Measurements from ENCODE around the gene TUFT1. TPM values are rescaled to one million over a fixed set of nuclear protein-coding genes. Genes with fewer than 3 reads are reported as not detected.

Gene TUFT1
- total and polyA plus RNA-seq, 2 of the 13 experiments (the other 11 are each of a cell fraction or from before 2014, with no cell fraction given) = 6.4 to 7.3 TPM

DNA sequence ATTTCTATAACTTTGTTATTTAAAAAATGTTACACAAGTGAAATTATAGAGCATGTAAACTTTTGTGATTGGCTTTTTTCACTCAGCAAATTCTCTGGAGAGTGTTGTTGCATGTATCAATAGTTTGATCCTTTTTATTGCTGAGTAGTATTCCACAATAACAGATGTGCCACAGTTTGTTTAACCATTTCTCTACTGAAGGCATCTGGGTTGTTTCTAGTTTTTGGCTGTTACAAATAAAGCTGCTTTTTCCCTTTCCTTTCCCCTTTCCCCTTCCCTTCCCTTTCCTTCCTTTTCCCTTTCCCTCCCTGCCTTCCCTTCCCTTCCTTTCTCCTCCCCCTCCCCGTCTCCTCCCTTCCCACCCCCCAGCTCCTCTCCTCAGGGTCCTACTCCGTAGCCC, 15.9 kb downstream of the TUFT1 start:
- Histone ChIP-seq H3K36me3 (replicated peaks in 1 of 2; ENCODE audit: control insufficient read depth in 1 of 2, insufficient read depth in 2 of 2, low read length in 2 of 2) (no peaks in the 10 kb centered on the region; a peak in 1 of 5 replicates), H3K27ac (ENCODE audit: extremely low read length, insufficient read depth, low read length) (no peak overlapping the region), H4K20me1 (ENCODE audit: insufficient read depth, low read length) (no peaks in the 10 kb centered on the region), H3K4me2 (ENCODE audit: low read depth, low read length) (no peak overlapping the region), H3K4me1 (ENCODE audit: insufficient read depth, low read length) (0 out of 2 replicates have a peak, but pooled peaks cover 5% of the 10 kb centered on the region), H3K9me3 (ENCODE audit: low read length) (no peaks in the 10 kb centered on the region), H3K27me3 (ENCODE audit: control insufficient read depth in 1 of 2, insufficient read depth in 2 of 2, low read length in 2 of 2) (no peaks in the 10 kb centered on the region; a peak in 1 of 5 replicates), H3K4me3 (replicated peaks in 1 of 3; ENCODE audit: insufficient read depth in 1 of 3, low read depth in 2 of 3, low read length in 3 of 3) (no peak overlapping the region), H3K9ac (ENCODE audit: insufficient read depth, low read depth, low read length) (no peak overlapping the region), H2AFZ (ENCODE audit: low read length) (no peak overlapping the region), H3K79me2 (ENCODE audit: insufficient read depth, low read length) (no peaks in the 10 kb centered on the region)
- in situ Hi-C loops (cut with HindIII; ENCODE audit: extremely low pct_ligation_motif_present, low pct_unique_long_range_greater_than_20kb) (no loop called here), intact Hi-C loops (cut with micrococcal nuclease; ENCODE audit: unreplicated experiment) (no loop called here)
- no peak for FAIRE-seq
- POLR2A ChIA-PET = interaction anchor here (1.7 kb wide), 1 partner anchor 15 kb away, joined by 4 read pairs; no protein-coding TSS in a partner anchor
- TF ChIP-seq SP4 (CRISPR knock-in tag; IDR thresholded peaks at IDR 0.05) = no peak
- TF ChIP-seq KAT2B (IDR thresholded peaks at IDR 0.05; ENCODE audit: borderline replicate concordance, low read depth, low read length) = no peak
- TF ChIP-seq HNRNPK (IDR thresholded peaks at IDR 0.05; ENCODE audit: low read depth, low read length, poor library complexity, severe bottlenecking) = peak; percentile 67
- TF ChIP-seq PCBP2 (optimal IDR thresholded peaks at IDR 0.05; ENCODE audit: low read depth, low read length, poor library complexity, severe bottlenecking) = peak; percentile 77
- no peak for DNase-seq (ENCODE audit: low spot score)
- ATAC-seq = no peak
- 96% methylated on average over 2 of the region's 2 CpGs for WGBS (ENCODE audit: low lambda C conversion rate)
- CTCF ChIA-PET (ENCODE audit: low intra/inter-chr PET ratio, low total read pairs) = no interaction called here
- BruUV-seq (replicated peaks) = no TSS peak

DNA sequence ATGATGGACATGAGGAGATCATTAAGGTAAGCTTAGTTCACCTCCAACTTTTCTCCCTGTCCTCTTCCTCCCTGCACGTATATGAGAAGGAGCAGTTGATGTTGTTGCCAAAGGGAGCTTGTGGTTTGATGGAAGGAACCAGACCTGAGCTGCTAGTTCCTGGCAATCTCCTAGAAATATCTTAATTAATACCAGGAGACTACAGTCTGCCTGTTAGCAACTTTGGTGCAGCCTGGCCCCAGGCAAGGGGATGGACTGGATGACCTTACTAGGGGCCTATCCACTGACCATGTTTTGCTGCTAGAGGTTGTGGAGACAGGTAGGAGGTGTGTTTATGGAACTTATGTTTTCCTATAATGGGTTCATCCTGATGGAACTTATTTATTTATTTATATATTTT, 22.6 kb downstream of the TUFT1 start:
- CTCF ChIA-PET (ENCODE audit: low intra/inter-chr PET ratio, low total read pairs) = no interaction called here
- no peak overlapping the region for H3K4me3 ChIP-seq (replicated peaks in 1 of 3; ENCODE audit: insufficient read depth in 1 of 3, low read depth in 2 of 3, low read length in 3 of 3)
- WGBS (ENCODE audit: low lambda C conversion rate) = 100% methylated on average over 1 of the region's 1 CpG
- peaks cover 17% of the 10 kb centered on the region for H3K4me1 ChIP-seq (ENCODE audit: insufficient read depth, low read length)
- H2AFZ ChIP-seq (ENCODE audit: low read length) = no peak overlapping the region
- H3K9me3 ChIP-seq (ENCODE audit: low read length) = no peaks in the 10 kb centered on the region
- FAIRE-seq = no peak
- in situ Hi-C loops (cut with HindIII; ENCODE audit: extremely low pct_ligation_motif_present, low pct_unique_long_range_greater_than_20kb) = no loop called here
- no peaks in the 10 kb centered on the region for H3K27me3 ChIP-seq (ENCODE audit: control insufficient read depth in 1 of 2, insufficient read depth in 2 of 2, low read length in 2 of 2)
- intact Hi-C loops (cut with micrococcal nuclease; ENCODE audit: unreplicated experiment) = no loop called here
- POLR2A ChIA-PET = interaction anchor here (0.7 kb wide), 1 partner anchor 23 kb away, joined by 4 read pairs; the partner anchor contains the start of gene TUFT1
- H4K20me1 ChIP-seq (ENCODE audit: insufficient read depth, low read length) = no peaks in the 10 kb centered on the region
- H3K27ac ChIP-seq (ENCODE audit: extremely low read length, insufficient read depth, low read length) = no peak overlapping the region
- no peak for DNase-seq (ENCODE audit: low spot score)
- no peak overlapping the region for H3K4me2 ChIP-seq (ENCODE audit: low read depth, low read length)
- no TSS peak for BruUV-seq (replicated peaks)
- ATAC-seq = no peak
- no peaks in the 10 kb centered on the region for H3K79me2 ChIP-seq (ENCODE audit: insufficient read depth, low read length)
- H3K9ac ChIP-seq (ENCODE audit: insufficient read depth, low read depth, low read length) = no peak overlapping the region
- H3K36me3 ChIP-seq (replicated peaks in 1 of 2; ENCODE audit: control insufficient read depth in 1 of 2, insufficient read depth in 2 of 2, low read length in 2 of 2) = peaks cover 3 to 5% of the 10 kb centered on the region in 2 experiments; a peak in 2 of 5 replicates
- TF ChIP-seq DMAP1 (CRISPR knock-in tag; IDR thresholded peaks at IDR 0.05) = no peak
- TF ChIP-seq AHR (CRISPR knock-in tag; IDR thresholded peaks at IDR 0.05) = no peak
- no peak for TF ChIP-seq ZNF564 (CRISPR knock-in tag; IDR thresholded peaks at IDR 0.05)
- TF ChIP-seq, protein P1, sequence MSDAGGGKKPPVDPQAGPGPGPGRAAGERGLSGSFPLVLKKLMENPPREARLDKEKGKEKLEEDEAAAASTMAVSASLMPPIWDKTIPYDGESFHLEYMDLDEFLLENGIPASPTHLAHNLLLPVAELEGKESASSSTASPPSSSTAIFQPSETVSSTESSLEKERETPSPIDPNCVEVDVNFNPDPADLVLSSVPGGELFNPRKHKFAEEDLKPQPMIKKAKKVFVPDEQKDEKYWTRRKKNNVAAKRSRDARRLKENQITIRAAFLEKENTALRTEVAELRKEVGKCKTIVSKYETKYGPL (CRISPR knock-in tag; IDR thresholded peaks at IDR 0.05) = no peak
- no peak for TF ChIP-seq CBFB (CRISPR knock-in tag; IDR thresholded peaks at IDR 0.05)
- TF ChIP-seq MAZ (IDR thresholded peaks at IDR 0.05; ENCODE audit: borderline replicate concordance, low read depth, low read length) = no peak
- no peak for TF ChIP-seq MAZ (CRISPR knock-in tag; IDR thresholded peaks at IDR 0.05; ENCODE audit: low read depth)
- TF ChIP-seq, protein P2, sequence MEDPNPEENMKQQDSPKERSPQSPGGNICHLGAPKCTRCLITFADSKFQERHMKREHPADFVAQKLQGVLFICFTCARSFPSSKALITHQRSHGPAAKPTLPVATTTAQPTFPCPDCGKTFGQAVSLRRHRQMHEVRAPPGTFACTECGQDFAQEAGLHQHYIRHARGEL (CRISPR knock-in tag; IDR thresholded peaks at IDR 0.05) = no peak
- TF ChIP-seq, protein P3, sequence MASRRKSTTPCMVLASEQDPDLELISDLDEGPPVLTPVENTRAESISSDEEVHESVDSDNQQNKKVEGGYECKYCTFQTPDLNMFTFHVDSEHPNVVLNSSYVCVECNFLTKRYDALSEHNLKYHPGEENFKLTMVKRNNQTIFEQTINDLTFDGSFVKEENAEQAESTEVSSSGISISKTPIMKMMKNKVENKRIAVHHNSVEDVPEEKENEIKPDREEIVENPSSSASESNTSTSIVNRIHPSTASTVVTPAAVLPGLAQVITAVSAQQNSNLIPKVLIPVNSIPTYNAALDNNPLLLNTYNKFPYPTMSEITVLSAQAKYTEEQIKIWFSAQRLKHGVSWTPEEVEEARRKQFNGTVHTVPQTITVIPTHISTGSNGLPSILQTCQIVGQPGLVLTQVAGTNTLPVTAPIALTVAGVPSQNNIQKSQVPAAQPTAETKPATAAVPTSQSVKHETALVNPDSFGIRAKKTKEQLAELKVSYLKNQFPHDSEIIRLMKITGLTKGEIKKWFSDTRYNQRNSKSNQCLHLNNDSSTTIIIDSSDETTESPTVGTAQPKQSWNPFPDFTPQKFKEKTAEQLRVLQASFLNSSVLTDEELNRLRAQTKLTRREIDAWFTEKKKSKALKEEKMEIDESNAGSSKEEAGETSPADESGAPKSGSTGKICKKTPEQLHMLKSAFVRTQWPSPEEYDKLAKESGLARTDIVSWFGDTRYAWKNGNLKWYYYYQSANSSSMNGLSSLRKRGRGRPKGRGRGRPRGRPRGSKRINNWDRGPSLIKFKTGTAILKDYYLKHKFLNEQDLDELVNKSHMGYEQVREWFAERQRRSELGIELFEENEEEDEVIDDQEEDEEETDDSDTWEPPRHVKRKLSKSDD (CRISPR knock-in tag; IDR thresholded peaks at IDR 0.05; ENCODE audit: low read depth) = no peak
- no peak for TF ChIP-seq GABPA (IDR thresholded peaks at IDR 0.05; ENCODE audit: low read depth, low read length)
- no peak for TF ChIP-seq GABPA (CRISPR knock-in tag; IDR thresholded peaks at IDR 0.05; ENCODE audit: low read depth)
- no peak for TF ChIP-seq KDM5B (CRISPR knock-in tag; IDR thresholded peaks at IDR 0.05; ENCODE audit: borderline replicate concordance)
- TF ChIP-seq CEBPB (IDR thresholded peaks at IDR 0.05; ENCODE audit: borderline replicate concordance, low read depth, low read length) = no peak
